Measurements from ENCODE around the gene AARS2.
"Not testable (repeated sequence)": the region's sequence is repeated elsewhere in the genome, so short reads cannot be mapped to it uniquely, and the experiment has no call there.

AARS2 gene

GRCh38 chr6:44327760-44328159 is 14.6 kb upstream of the AARS2 start:
- Histone ChIP-seq H3K4me3 (ENCODE audit: low read depth, low read length) (no peak overlapping the region), H3K27me3 (replicated peaks) (peaks cover 29% of the 10 kb centered on the region), H3K36me3 (replicated peaks) (no peaks in the 10 kb centered on the region), H3K27ac (no peak overlapping the region)
- DNase-seq = no peak
- no peak for TF ChIP-seq CTCF (IDR thresholded peaks at IDR 0.05; ENCODE audit: low read depth, low read length, missing control alignments)
- in situ Hi-C loops (cut with HindIII; ENCODE audit: low pct_ligation_motif_present, low sequenced_read_pairs) = no loop called here

GRCh38 chr6:44327096-44327495 is 13.9 kb upstream of the AARS2 start:
- in situ Hi-C loops (cut with HindIII; ENCODE audit: low pct_ligation_motif_present, low sequenced_read_pairs) = no loop called here
- H3K27me3 ChIP-seq (replicated peaks) = peaks cover 29% of the 10 kb centered on the region
- no peak overlapping the region for H3K4me3 ChIP-seq (ENCODE audit: low read depth, low read length)
- H3K27ac ChIP-seq = no peak overlapping the region
- DNase-seq = no peak
- H3K36me3 ChIP-seq (replicated peaks) = no peaks in the 10 kb centered on the region
- TF ChIP-seq CTCF (IDR thresholded peaks at IDR 0.05; ENCODE audit: low read depth, low read length, missing control alignments) = no peak

- peaks cover 6% of the 10 kb centered on the region for H3K27me3 ChIP-seq (replicated peaks)
- H3K36me3 ChIP-seq (replicated peaks) = no peaks in the 10 kb centered on the region
- in situ Hi-C loops (cut with HindIII; ENCODE audit: low pct_ligation_motif_present, low sequenced_read_pairs) = no loop called here
- no peak overlapping the region for H3K4me3 ChIP-seq (ENCODE audit: low read depth, low read length)
- H3K27ac ChIP-seq = no peak overlapping the region
- DNase-seq = no peak
- TF ChIP-seq CTCF (IDR thresholded peaks at IDR 0.05; ENCODE audit: low read depth, low read length, missing control alignments) = no peak
Observed at GRCh38 chr6:44321210-44321609, 8.1 kb upstream of the AARS2 start.

GRCh38 chr6:44317136-44317631 is 4.0 kb upstream of the AARS2 start:
- H3K36me3 ChIP-seq (replicated peaks); in situ Hi-C loops (cut with HindIII; ENCODE audit: low pct_ligation_motif_present, low sequenced_read_pairs); DNase-seq; H3K27me3 ChIP-seq (replicated peaks); H3K4me3 ChIP-seq (ENCODE audit: low read depth, low read length); H3K27ac ChIP-seq: not testable (repeated sequence)

- no peak overlapping the region for H3K4me3 ChIP-seq (ENCODE audit: low read depth, low read length)
- TF ChIP-seq CTCF (IDR thresholded peaks at IDR 0.05; ENCODE audit: low read depth, low read length, missing control alignments) = no peak
- H3K36me3 ChIP-seq (replicated peaks) = peaks cover 3% of the 10 kb centered on the region
- H3K27ac ChIP-seq = no peak overlapping the region
- no peak for DNase-seq
- peaks cover 6% of the 10 kb centered on the region for H3K27me3 ChIP-seq (replicated peaks)
- in situ Hi-C loops (cut with HindIII; ENCODE audit: low pct_ligation_motif_present, low sequenced_read_pairs) = no loop called here
Observed at GRCh38 chr6:44316481-44316880, 3.3 kb upstream of the AARS2 start.

GRCh38 chr6:44315951-44316350 is 2.8 kb upstream of the AARS2 start:
- Histone ChIP-seq H3K4me3 (ENCODE audit: low read depth, low read length) (no peak overlapping the region), H3K27ac (no peak overlapping the region), H3K27me3 (replicated peaks) (peaks cover 6% of the 10 kb centered on the region), H3K36me3 (replicated peaks) (peaks cover 7% of the 10 kb centered on the region)
- no peak for TF ChIP-seq CTCF (IDR thresholded peaks at IDR 0.05; ENCODE audit: low read depth, low read length, missing control alignments)
- in situ Hi-C loops (cut with HindIII; ENCODE audit: low pct_ligation_motif_present, low sequenced_read_pairs) = no loop called here
- no peak for DNase-seq

Data from brain microvascular endothelial cell (primary cell).